CD14-positive monocyte (primary cell): ENCODE measurements around the gene SCN4A. TPM values are rescaled to one million over a fixed set of nuclear protein-coding genes. Genes with fewer than 3 reads are reported as not detected.

Source experiments
- DNase-seq, 3 donors: peaks; one replicate each; pipeline ENCODE4 v3.0.0-alpha.2; 2011 to 2022
- H2AFZ ChIP-seq: 2 replicates; pipeline ENCODE4 v1.6.0; 2012; ENCODE audit warnings: mild to moderate bottlenecking, low read depth, low read length, inconsistent platforms; ENCODE audit not compliant: insufficient read depth, poor library complexity, severe bottlenecking
- H3K27ac ChIP-seq, 2 donors: 1 replicate in 1 of 2; 2 replicates in 1 of 2; pipeline ENCODE4 v1.5.1; 2012 to 2013; ENCODE audit warnings: low read length in 2 of 2, control low read depth in 1 of 2, inconsistent platforms in 1 of 2, low read depth in 1 of 2, mild to moderate bottlenecking in 1 of 2
- H3K27me3 ChIP-seq, 2 donors: one replicate each; pipeline versions ENCODE4 v1.6.0 to v1.6.1; 2011 to 2013; ENCODE audit warnings: low read length in 2 of 2; ENCODE audit not compliant: control insufficient read depth in 2 of 2, insufficient read depth in 2 of 2
- H3K36me3 ChIP-seq, 2 donors: replicated peaks in 1 of 2; 1 replicate in 1 of 2; 2 replicates in 1 of 2; pipeline versions ENCODE4 v1.5.1 to v1.6.1; 2012 to 2013; ENCODE audit warnings: low read length in 2 of 2, control low read depth in 1 of 2, inconsistent platforms in 1 of 2, mild to moderate bottlenecking in 1 of 2; ENCODE audit not compliant: insufficient read depth in 2 of 2, control insufficient read depth in 1 of 2
- H3K4me1 ChIP-seq, 2 donors: 1 replicate in 1 of 2; 2 replicates in 1 of 2; pipeline versions ENCODE4 v1.5.1 to v1.6.1; 2012 to 2013; ENCODE audit warnings: low read length in 2 of 2, control low read depth in 1 of 2, inconsistent platforms in 1 of 2, mild to moderate bottlenecking in 1 of 2, moderate library complexity in 1 of 2; ENCODE audit not compliant: insufficient read depth in 2 of 2, control insufficient read depth in 1 of 2
- H3K4me2 ChIP-seq: replicated peaks from 2 replicates; pipeline ENCODE3; 2012; ENCODE audit warnings: low read length, moderate library complexity, mild to moderate bottlenecking; ENCODE audit not compliant: poor library complexity, severe bottlenecking; ENCODE audit errors: extremely low read depth
- H3K4me3 ChIP-seq, 3 experiments: fragments of 200-600 bp in 1 of 3; sonication (generic) in 1 of 3; replicated peaks in 1 of 3; 1 replicate in 2 of 3; 2 replicates in 1 of 3; pipeline ENCODE4 v1.5.1; 2011 to 2013; ENCODE audit warnings: low read length in 3 of 3, mild to moderate bottlenecking in 3 of 3, control low read depth in 2 of 3, low read depth in 2 of 3, inconsistent platforms in 1 of 3, moderate library complexity in 1 of 3
- H3K79me2 ChIP-seq: 2 replicates; pipeline ENCODE4 v1.6.0; 2012; ENCODE audit warnings: mild to moderate bottlenecking, control low read depth, inconsistent platforms, low read length, moderate library complexity; ENCODE audit not compliant: insufficient read depth
- H3K9ac ChIP-seq: 2 replicates; pipeline ENCODE4 v1.6.0; 2017; ENCODE audit warnings: low read length, mild to moderate bottlenecking; ENCODE audit not compliant: insufficient read depth, poor library complexity, severe bottlenecking
- H3K9me3 ChIP-seq, 2 donors: replicated peaks in 1 of 2; 1 replicate in 1 of 2; 2 replicates in 1 of 2; pipeline versions ENCODE4 v1.5.1 to v1.6.1; 2012 to 2013; ENCODE audit warnings: low read length in 2 of 2, control low read depth in 1 of 2; ENCODE audit not compliant: control insufficient read depth in 1 of 2, insufficient read depth in 1 of 2
- H4K20me1 ChIP-seq: 2 replicates; pipeline ENCODE4 v1.6.0; 2012; ENCODE audit warnings: mild to moderate bottlenecking, low read length, control low read depth, moderate library complexity; ENCODE audit not compliant: insufficient read depth
- H3K27ac Mint-ChIP-seq, 7 donors: one replicate each; pipeline ENCODE4 v1.8.0; 2020; ENCODE audit warnings: mild to moderate bottlenecking in 7 of 7, mixed read lengths in 7 of 7, moderate library complexity in 6 of 7, inconsistent platforms in 2 of 7
- H3K27me3 Mint-ChIP-seq, 3 donors: one replicate each; pipeline ENCODE4 v1.8.0; 2021 to 2022; ENCODE audit warnings: low read depth in 3 of 3, mild to moderate bottlenecking in 3 of 3, mixed read lengths in 3 of 3, moderate library complexity in 3 of 3, inconsistent platforms in 1 of 3
- H3K36me3 Mint-ChIP-seq, 2 donors: one replicate each; pipeline ENCODE4 v1.8.0; 2020; ENCODE audit warnings: mixed read lengths in 2 of 2, inconsistent platforms in 1 of 2, mild to moderate bottlenecking in 1 of 2
- H3K4me1 Mint-ChIP-seq: one replicate; pipeline ENCODE4 v1.8.0; 2020; ENCODE audit warnings: mild to moderate bottlenecking, mixed read lengths
- H3K4me3 Mint-ChIP-seq, 2 donors: one replicate each; pipeline ENCODE4 v1.8.0; 2020; ENCODE audit warnings: mild to moderate bottlenecking in 2 of 2, mixed read lengths in 2 of 2, moderate library complexity in 1 of 2
- H3K9me3 Mint-ChIP-seq, 7 donors: one replicate each; pipeline ENCODE4 v1.8.0; 2020 to 2022; ENCODE audit warnings: mixed read lengths in 7 of 7, mild to moderate bottlenecking in 6 of 7, moderate library complexity in 6 of 7, inconsistent platforms in 2 of 7
- CTCF ChIP-seq: fragments of 200-600 bp; IDR thresholded peaks from one replicate; pipeline ENCODE4 v1.8.0; 2022; ENCODE audit warnings: antibody characterized with exemption, mild to moderate bottlenecking
- WGBS: methylation state at CpG from one replicate; pipeline ENCODE4 v1.1.5; 2013; ENCODE audit warnings: missing lambda C conversion rate; ENCODE audit not compliant: insufficient coverage; 5-methylcytosine and 5-hydroxymethylcytosine counted together
- intact Hi-C, 2 donors: fragments of 100-400 bp; cut with micrococcal nuclease; formaldehyde crosslinking; loops; one replicate each; pipeline versions ENCODE4 v1.15.0 to v1.15.1; 2023
- polyA plus RNA-seq, 3 donors: library from polyadenylated mRNA; depleted of rRNA in 1 of 3; unstranded in 2 of 3; stranded (reverse) in 1 of 3; fragments of 300-500 nt in 2 of 3; fragments of >200 nt in 1 of 3; fragmentation: Illumina TruSeq in 2 of 3; gene quantifications; 1 replicate in 2 of 3; 2 replicates in 1 of 3; pipeline ENCODE4 v1.2.3, GENCODE V29; 2012 to 2021

SCN4A gene
- polyA plus RNA-seq, 3 donors, result not detected

- peak overlapping the region; percentile 45 to 89 for H3K27ac ChIP-seq
- peaks cover 30 to 42% of the 10 kb centered on the region in 2 donors for H3K36me3 Mint-ChIP-seq
- H3K27me3 ChIP-seq, result no peaks in the 10 kb centered on the region
- H4K20me1 ChIP-seq, result no peaks in the 10 kb centered on the region
- peak overlapping the region; percentile 92 to 98 (median 95) for H3K27ac Mint-ChIP-seq
- intact Hi-C loops, result loop anchor here in 1 of 2 donors (1.0 kb wide), 1 partner anchor 8 kb away; no protein-coding TSS in a partner anchor
- WGBS, result 48% methylated on average over 2 of the region's 8 CpGs
- peaks cover 36 to 54% of the 10 kb centered on the region in 2 donors for H3K4me1 ChIP-seq
- H3K79me2 ChIP-seq, result peaks cover 77% of the 10 kb centered on the region
- H3K4me1 Mint-ChIP-seq, result peaks cover 56% of the 10 kb centered on the region
- H3K4me3 Mint-ChIP-seq, result peak overlapping the region in 1 of 2 donors; percentile 67
- peaks cover 0 to 2% (median 0%) of the 10 kb centered on the region in 3 donors for H3K27me3 Mint-ChIP-seq
- no peaks in the 10 kb centered on the region for H3K9me3 ChIP-seq
- H3K9ac ChIP-seq, result no peak overlapping the region
- H3K4me2 ChIP-seq, result peak overlapping the region; percentile 41
- peaks cover 8 to 20% of the 10 kb centered on the region in 2 donors for H3K36me3 ChIP-seq
- peak overlapping the region in 1 of 3 experiments; percentile 42 for H3K4me3 ChIP-seq
- DNase-seq, result peak; percentile 66 to 84 (median 83)
- H3K9me3 Mint-ChIP-seq, result peaks cover 0 to 4% (median 0%) of the 10 kb centered on the region in 7 donors
- H2AFZ ChIP-seq, result peak overlapping the region; percentile 31
- no peak for TF ChIP-seq CTCF
Observed at GRCh38 chr17:64009571-64010402, 37.1 kb upstream of the SCN4A start.

- peak overlapping the region; percentile 89 to 98 (median 95) for H3K27ac Mint-ChIP-seq
Observed at GRCh38 chr17:64008830-64009229, 36.1 kb upstream of the SCN4A start.

More at GRCh38 chr17:64008830-64009229, 36.1 kb upstream of the SCN4A start:
- H3K27ac ChIP-seq, result peak overlapping the region; percentile 45 to 89
- Mint-ChIP-seq H3K4me3 (peak overlapping the region in 1 of 2 donors; percentile 67), H3K27me3 (peaks cover 0 to 2% (median 0%) of the 10 kb centered on the region in 3 donors), H3K4me1 (peaks cover 49% of the 10 kb centered on the region), H3K36me3 (peaks cover 40 to 51% of the 10 kb centered on the region in 2 donors), H3K9me3 (peaks cover 0 to 4% (median 0%) of the 10 kb centered on the region in 7 donors)
- DNase-seq, result no peak
- no peak overlapping the region for H3K9ac ChIP-seq
- H3K4me1 ChIP-seq, result peaks cover 30 to 44% of the 10 kb centered on the region in 2 donors
- peak overlapping the region; percentile 41 for H3K4me2 ChIP-seq
- peaks cover 68% of the 10 kb centered on the region for H3K79me2 ChIP-seq
- WGBS, result 46% methylated on average over 2 of the region's 4 CpGs
- peak overlapping the region; percentile 31 for H2AFZ ChIP-seq
- no peaks in the 10 kb centered on the region for H3K27me3 ChIP-seq
- intact Hi-C loops, result loop anchor here in 1 of 2 donors (1.0 kb wide), 1 partner anchor 8 kb away; no protein-coding TSS in a partner anchor
- H4K20me1 ChIP-seq, result no peaks in the 10 kb centered on the region
- peaks cover 18 to 29% of the 10 kb centered on the region in 2 donors for H3K36me3 ChIP-seq
- H3K9me3 ChIP-seq, result no peaks in the 10 kb centered on the region
- H3K4me3 ChIP-seq, result peak overlapping the region in 1 of 3 experiments; percentile 20
- no peak for TF ChIP-seq CTCF
